Measurements from ENCODE around the gene IDH3G. TPM values are rescaled to one million over a fixed set of nuclear protein-coding genes. Genes with fewer than 3 reads are reported as not detected.

Gene IDH3G
- total and polyA plus RNA-seq, 2 of the 8 experiments (the other 6 are each of a cell fraction or from before 2014, with no cell fraction given): 39.4 to 66.7 TPM

GRCh38 chrX:153829549-153829798, 35.3 kb upstream of the IDH3G start:
- peak overlapping the region; percentile 52 to 78 (median 58) for H3K4me3 ChIP-seq (ENCODE audit: extremely low read depth in 1 of 4, insufficient read depth in 2 of 4, low read depth in 3 of 4, low read length in 4 of 4)
- no peaks in the 10 kb centered on the region for H3K9me3 ChIP-seq (ENCODE audit: insufficient read depth in 2 of 2, low read depth in 1 of 2, low read length in 1 of 2)
- peak overlapping the region; percentile 87 for H2BK5ac ChIP-seq (ENCODE audit: low read depth, low read length)
- no peak overlapping the region for H3K4ac ChIP-seq (replicated peaks; ENCODE audit: insufficient read length, low read depth, low read length)
- no peaks in the 10 kb centered on the region for H4K20me1 ChIP-seq (replicated peaks in 1 of 2; ENCODE audit: control insufficient read depth in 1 of 2, insufficient read depth in 2 of 2, low read length in 2 of 2)
- H4K8ac ChIP-seq (ENCODE audit: extremely low read depth, insufficient read depth, low read length): no peak overlapping the region; the same call in 1 of the 2 replicates
- no peak overlapping the region for H4K91ac ChIP-seq (replicated peaks; ENCODE audit: insufficient read length, low read length)
- H2BK120ac ChIP-seq (replicated peaks; ENCODE audit: low read depth, low read length): no peak overlapping the region
- H3K56ac ChIP-seq (replicated peaks; ENCODE audit: insufficient read length, low read depth, low read length): peak overlapping the region; percentile 59
- H3K23ac ChIP-seq (ENCODE audit: insufficient read length): no peak overlapping the region
- H3K9ac ChIP-seq (replicated peaks in 1 of 4; ENCODE audit: extremely low read depth in 1 of 4, low read depth in 3 of 4, low read length in 3 of 4): peak overlapping the region in 2 of 4 experiments; percentile 13 to 24; a peak in 3 of 7 replicates
- no CpG with 5 or more reads among the region's 27 CpGs for WGBS, 2 experiments (ENCODE audit: extremely low coverage in 1 of 2, insufficient coverage in 1 of 2, insufficient read length in 1 of 2, insufficient replicate concordance in 2 of 2, low coverage in 1 of 2, low lambda C conversion rate in 2 of 2, missing lambda C conversion rate in 1 of 2)
- POLR2A ChIA-PET (ENCODE audit: partially characterized antibody): interaction anchor here (0.8 to 3.6 kb wide), 3 partner anchors 11 to 62 kb away, joined by 3 to 23 read pairs (median 3); no protein-coding TSS in a partner anchor
- peaks cover 16 to 47% of the 10 kb centered on the region in 2 experiments; a peak in 3 of 4 replicates for H3K79me2 ChIP-seq (ENCODE audit: control insufficient read depth in 1 of 2, insufficient read depth in 2 of 2, low read length in 2 of 2)
- H3K18ac ChIP-seq (ENCODE audit: extremely low read depth, low read length): peak overlapping the region; percentile 90
- no peaks in the 10 kb centered on the region for H3K79me1 ChIP-seq (ENCODE audit: low read depth, low read length)
- no peaks in the 10 kb centered on the region for H3K23me2 ChIP-seq (ENCODE audit: low read depth, low read length)
- DNase-seq (ENCODE audit: low read depth in 1 of 2, low spot score in 2 of 2) (no peak), FAIRE-seq (no peak)
- H3K4me1 ChIP-seq (replicated peaks in 1 of 4; ENCODE audit: control insufficient read depth in 3 of 4, insufficient read depth in 4 of 4, low read length in 3 of 4): peaks cover 6 to 22% (median 13%) of the 10 kb centered on the region in 4 experiments; a peak in 6 of 7 replicates
- CTCF ChIA-PET (ENCODE audit: partially characterized antibody): interaction anchor here (1.8 kb wide), 1 partner anchor 29 kb away, joined by 6 read pairs; no protein-coding TSS in a partner anchor
- no peak overlapping the region for H2BK15ac ChIP-seq (ENCODE audit: low read length)
- H3K27ac ChIP-seq (ENCODE audit: low read depth, low read length): no peak overlapping the region; the same call in 1 of the 2 replicates
- no peak overlapping the region for H3K14ac ChIP-seq (ENCODE audit: insufficient read length)
- H4K5ac ChIP-seq (ENCODE audit: insufficient read length, low read depth, low read length): no peak overlapping the region
- peak overlapping the region; percentile 61 to 75 for H3K4me2 ChIP-seq (ENCODE audit: insufficient read depth in 1 of 2, low read depth in 2 of 2, low read length in 2 of 2)
- no peaks in the 10 kb centered on the region for H3K36me3 ChIP-seq (ENCODE audit: control insufficient read depth in 2 of 4, insufficient read depth in 4 of 4, low read length in 3 of 4)
- TF ChIP-seq JUN (IDR thresholded peaks at IDR 0.05; ENCODE audit: low read depth, low read length) (no peak), POLR2AphosphoS5 (IDR thresholded peaks at IDR 0.05; ENCODE audit: low read depth, low read length) (no peak), EGR1 (IDR thresholded peaks at IDR 0.05; ENCODE audit: borderline replicate concordance, low read depth, low read length) (no peak), KDM5A (IDR thresholded peaks at IDR 0.05; ENCODE audit: low read length) (no peak), TCF12 (IDR thresholded peaks at IDR 0.05; ENCODE audit: low read depth, low read length) (no peak), ZNF274 (IDR thresholded peaks at IDR 0.05; ENCODE audit: borderline replicate concordance, extremely low read depth, low read length) (no peak), HDAC6 (IDR thresholded peaks at IDR 0.05; ENCODE audit: low read depth, low read length) (no peak)
- peaks cover 0 to 6% (median 2%) of the 10 kb centered on the region in 4 experiments; a peak in 3 of 7 replicates for H3K27me3 ChIP-seq (replicated peaks in 1 of 4; ENCODE audit: control insufficient read depth in 3 of 4, extremely low read depth in 1 of 4, insufficient read depth in 3 of 4, low read length in 3 of 4)
- no peak overlapping the region for H2BK20ac ChIP-seq (ENCODE audit: low read length)
- H2AFZ ChIP-seq (ENCODE audit: low read length): no peak overlapping the region
- no peak overlapping the region for H2AK5ac ChIP-seq (ENCODE audit: low read depth, low read length)
- no peak overlapping the region for H2BK12ac ChIP-seq (ENCODE audit: low read depth, low read length)

Measured in H1 (cell line).